ENCODE data around the gene EPHA4. TPM values are rescaled to one million over a fixed set of nuclear protein-coding genes. Genes with fewer than 3 reads are reported as not detected.

EPHA4 gene
- total RNA-seq, 1 experiment from 2014 or later = 59.9 TPM

DNA sequence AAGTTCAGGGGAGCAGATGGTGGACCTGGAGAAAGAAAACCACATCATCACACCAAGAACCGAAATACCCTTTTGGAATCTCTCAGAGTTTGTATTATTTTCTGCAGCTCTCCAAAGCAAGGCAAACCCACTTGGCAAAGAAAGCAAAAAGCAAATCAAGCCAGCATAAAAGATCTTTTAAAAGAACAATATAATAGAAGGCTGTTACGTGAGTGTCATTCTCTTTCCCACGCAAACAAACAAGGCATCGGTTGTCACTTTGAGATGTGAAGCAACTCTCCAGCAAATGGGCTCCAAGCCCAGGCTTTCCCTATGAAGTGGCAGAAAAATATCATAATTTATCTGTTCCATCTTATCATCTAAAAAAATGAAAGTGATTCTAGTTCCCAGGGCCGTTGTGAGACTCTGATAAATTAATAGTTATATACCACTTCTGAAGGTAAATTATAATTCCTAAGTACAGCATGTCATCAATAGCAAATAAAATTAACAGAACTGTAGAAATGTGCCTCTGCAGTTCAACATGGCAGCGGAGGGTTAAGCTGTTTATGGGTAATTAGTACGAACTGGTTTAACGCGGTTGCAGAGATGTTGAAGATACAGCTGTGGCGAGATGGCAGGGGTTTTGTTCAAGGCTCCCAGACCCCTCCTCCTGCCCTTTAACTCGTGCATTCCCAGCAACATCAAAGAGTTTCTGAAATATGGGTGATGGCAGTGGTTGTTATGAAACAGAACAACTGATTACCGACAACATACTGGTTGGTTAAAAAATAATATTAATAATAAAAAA is 89.2 kb downstream of the EPHA4 start:
- no peak for DNase-seq (ENCODE audit: extremely low read depth, low read depth)

DNA sequence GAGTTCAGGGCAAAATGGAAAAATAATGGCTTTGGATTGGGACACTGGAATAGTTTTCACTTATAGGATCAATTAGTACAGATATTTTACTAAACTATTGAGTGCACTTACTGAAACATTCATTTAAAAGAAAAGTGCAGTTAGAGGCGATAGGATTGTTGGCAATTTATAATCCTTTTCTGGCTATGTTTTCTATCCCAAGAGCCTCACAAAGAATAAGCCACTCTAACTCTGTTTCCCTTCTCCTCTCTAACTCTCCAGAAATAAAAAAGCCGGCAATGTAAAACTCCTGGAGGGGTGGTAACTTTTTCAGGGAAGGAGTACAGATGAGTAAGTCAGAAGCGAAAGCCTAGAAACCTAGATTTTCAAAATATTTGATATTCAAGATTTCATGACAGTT is 91.3 kb downstream of the EPHA4 start:
- no peak for DNase-seq (ENCODE audit: extremely low read depth, low read depth)

DNA sequence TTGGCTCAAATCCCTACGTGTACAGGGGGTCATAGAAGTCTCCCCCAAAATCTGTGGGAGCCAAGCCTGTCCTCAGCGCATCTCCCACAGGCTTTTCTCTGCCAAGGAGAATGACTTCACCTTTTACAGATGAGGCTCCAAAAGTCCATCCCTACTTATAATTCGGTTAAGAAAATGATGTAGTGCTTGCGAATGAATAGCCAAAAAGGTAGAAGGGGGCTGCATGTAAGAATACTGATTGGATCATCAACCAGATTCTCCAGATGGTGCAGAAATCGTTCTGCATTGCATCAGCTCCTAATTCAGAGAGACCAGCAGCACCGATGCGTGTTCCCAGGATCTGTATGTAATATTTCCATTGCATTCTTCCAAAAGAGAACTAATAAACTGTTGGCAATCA is 91.9 kb downstream of the EPHA4 start:
- no peak for DNase-seq (ENCODE audit: extremely low read depth, low read depth)

DNA sequence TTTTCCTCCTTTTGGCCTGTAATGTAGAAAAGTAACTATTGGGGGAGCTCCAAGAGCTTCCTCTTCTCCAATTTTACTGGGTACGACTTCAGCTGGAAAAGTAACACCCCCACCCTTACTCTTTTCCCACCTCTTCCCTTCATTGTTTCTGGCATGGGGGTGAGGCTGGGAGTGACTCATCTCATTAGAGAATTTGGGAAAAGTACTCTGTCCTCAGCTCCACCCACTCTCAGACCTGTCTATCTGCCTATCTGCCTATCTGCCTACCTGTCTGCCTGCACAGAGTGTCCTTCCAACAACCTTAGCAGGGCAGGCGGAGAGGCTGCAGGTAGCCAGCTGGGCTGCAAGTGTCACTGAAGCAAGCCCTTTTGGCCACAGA is 93.6 kb downstream of the EPHA4 start:
- no peak for DNase-seq (ENCODE audit: extremely low read depth, low read depth)

DNA sequence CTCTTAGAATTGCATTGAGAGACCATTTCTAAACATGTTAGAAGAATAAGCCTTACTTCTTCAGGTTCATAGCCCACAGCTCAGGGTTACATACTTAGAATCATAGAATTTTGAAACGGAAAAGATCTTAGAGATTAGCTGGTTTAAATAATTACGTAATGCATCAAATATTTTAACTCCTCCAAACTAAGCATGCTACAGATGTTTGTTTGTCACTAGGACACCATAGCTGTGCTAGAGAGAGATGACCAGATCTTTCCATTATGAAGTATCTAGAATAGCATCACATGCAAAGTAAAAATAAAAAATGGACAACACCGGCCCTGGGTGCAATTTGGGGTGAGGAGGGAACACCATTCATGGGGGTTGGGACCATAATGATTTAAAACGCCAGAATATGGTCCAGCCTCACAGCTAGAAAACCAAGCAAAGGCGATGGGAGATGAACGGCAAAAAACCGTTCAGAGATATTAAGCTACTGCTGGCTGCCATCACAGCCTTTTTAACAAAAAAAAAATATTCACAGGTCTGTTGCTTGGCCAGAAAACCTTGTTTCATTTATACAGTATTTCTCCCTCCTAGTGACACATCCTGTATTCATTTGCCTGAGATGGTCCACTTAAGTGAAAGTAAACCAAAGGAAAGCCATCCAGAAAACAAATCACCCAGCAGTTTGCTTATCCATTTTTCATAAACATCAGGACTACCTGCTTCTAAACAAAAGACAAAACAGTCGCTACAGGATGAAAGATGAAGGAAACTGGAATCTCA is 94.2 kb downstream of the EPHA4 start:
- DNase-seq (ENCODE audit: extremely low read depth, low read depth) = no peak

DNA sequence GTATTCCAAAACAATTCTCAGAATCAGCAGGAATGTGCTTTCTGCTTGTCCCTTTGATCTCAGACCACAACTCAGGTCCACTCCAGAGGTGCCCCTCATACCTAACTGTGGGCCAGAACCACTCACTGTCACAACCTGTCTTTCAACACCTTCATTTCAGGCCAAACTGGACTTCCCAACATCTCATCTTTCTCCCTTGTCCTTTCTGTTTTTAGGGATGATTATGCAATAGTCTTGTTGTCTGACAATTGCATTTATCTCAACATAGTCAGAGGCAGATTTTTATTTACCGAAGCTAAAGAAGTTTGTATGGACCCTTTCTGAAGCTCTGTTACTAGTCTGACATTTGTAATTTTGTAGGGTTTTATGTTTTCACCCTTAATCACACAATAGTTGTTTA is 95.9 kb downstream of the EPHA4 start:
- DNase-seq (ENCODE audit: extremely low read depth, low read depth) = no peak

DNA sequence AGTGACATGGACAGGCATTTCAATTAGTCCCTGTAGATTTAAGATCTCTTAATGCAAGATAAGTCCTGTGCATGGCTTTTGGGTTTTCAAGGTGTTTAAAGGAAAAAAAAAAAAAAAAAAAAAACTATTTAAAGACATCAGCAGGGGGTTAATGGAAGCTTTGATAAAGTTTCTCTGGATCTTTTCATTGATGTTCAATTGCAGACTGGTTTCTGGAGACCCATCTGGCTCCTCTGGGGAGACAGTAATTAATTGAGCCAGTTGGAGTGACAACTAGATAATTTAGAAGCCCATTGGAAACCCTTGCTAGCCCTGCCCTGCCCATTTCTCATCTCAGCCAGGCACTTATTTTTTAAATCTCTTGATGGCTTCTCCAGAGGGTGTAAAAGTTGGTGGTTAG is 98.7 kb downstream of the EPHA4 start:
- no peak for DNase-seq (ENCODE audit: extremely low read depth, low read depth)

DNA sequence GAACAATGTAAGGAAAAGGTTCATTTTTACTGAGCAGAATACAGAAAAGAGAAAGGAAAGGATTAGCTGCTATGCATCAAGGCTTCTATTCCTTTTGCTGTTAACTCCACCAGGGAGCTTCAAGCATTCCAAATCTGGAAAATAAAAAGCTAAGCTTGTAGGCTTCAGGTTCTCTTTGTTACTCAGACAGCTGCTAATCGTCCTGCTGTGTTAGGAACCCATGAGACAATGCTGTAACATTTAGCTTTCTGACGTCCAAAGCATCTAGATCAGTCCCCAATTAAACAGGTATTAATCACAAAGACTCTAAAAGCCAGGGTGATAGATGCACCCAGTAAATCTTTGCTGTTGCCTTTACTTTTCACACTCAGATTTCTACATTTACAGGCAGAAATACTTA is 103.8 kb downstream of the EPHA4 start:
- no peak for DNase-seq (ENCODE audit: extremely low read depth, low read depth)

DNA sequence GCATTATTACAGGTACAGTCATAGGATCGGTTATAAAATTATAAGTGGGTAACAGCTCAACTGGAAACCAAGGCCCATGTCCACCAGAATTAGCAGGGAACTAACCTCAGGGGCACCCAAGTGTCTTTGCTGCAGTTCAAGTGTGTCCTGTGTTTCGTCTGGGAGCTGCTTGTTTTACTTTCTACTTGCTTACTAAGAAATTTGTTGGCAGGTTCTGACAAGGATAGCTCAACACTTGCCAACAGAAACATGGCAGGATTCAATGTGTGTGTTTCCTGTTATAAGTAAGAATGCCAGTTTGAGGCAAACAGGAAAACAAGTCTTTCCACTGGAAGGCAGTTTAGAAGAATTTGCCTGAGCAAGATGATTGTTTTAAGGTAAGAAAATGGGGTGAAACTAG is 104.5 kb downstream of the EPHA4 start:
- DNase-seq (ENCODE audit: extremely low read depth, low read depth) = no peak

DNA sequence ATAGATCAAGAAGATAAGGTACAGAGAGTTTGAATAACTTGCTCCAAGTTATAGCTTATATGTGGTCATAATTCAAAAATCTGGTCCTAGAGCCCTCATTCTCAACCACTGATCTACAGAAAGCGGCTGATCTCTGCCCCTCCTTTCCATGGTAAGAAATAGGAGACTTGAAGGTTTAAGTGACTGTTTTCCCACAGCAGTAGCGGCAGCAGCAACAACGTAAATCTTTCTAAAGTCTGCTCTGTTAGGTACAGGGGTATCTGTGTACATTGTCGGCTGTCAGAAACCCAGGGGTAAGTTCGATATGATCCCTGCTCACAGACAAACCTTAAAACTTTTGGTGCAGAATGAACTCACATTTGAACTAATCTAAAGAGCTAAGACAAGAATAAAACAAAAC is 105.4 kb downstream of the EPHA4 start:
- DNase-seq (ENCODE audit: extremely low read depth, low read depth) = no peak

DNA sequence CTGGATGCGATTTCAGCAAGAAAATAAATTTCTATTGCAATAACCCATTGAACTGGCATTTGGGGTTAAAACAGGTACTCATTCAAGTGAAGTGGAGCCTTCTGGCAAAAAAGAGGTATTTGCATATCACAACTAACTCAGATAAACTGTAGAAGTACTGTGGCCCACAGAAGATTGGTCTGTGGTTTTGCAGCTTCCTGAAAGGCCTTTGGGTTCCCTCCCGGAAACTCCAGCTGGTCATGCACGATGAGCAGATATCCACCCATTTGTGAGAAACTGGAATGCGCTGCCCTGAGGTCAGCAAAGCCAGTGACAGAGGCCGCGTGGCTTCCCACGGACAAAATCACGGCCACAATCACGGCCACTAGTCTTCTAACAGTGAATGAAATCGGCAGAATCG is 106.3 kb downstream of the EPHA4 start:
- DNase-seq (ENCODE audit: extremely low read depth, low read depth) = no peak

DNA sequence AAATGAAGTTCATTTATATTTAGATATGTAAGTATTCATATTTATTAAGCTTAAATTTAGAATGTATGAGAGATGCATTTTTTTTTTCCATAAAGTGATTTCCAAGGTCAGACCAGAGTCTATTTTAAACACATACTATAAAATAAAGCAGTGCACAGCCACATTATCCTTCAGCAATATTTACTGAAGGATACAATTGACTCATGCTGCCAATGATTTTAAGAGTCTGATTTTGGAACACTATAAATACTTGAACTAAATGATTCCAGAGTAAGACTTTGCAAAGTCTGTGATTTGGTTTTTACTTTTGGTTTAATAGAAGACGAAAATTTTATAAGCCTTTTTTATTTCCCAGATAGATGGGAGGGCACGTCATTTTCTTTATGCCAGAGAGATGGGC is 107.1 kb downstream of the EPHA4 start:
- no peak for DNase-seq (ENCODE audit: extremely low read depth, low read depth)

DNA sequence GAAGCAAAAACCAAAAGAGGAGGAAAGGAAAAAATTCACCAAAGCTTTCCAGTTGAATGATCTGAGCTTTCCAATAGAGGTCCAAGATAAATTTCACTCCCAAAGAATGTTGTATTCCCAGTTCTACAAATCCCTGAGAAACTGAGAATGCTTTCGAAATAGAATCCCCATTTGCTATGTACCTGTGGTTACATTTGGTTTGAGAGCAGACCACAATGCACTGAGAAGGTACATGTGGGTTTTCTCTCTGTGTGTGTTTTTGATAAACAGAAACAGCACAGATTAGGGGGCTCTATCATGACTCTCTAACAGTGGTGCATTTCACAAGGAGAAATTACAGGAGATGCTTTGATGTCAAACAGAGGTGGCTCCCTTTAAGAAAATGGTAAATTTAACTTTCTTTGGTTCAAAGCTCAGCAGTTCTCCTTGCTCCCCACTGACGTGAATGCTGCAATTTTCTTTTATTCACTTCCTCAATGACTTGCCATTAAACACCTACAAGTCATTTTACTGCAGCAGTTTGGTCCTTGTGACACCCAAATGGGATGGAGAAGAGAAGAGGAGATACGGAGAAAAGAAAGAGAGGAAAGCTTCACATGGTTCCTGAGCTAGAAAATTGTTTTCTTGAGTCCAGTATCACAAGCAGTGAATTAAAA is 108.7 kb downstream of the EPHA4 start:
- DNase-seq (ENCODE audit: extremely low read depth, low read depth) = no peak

DNA sequence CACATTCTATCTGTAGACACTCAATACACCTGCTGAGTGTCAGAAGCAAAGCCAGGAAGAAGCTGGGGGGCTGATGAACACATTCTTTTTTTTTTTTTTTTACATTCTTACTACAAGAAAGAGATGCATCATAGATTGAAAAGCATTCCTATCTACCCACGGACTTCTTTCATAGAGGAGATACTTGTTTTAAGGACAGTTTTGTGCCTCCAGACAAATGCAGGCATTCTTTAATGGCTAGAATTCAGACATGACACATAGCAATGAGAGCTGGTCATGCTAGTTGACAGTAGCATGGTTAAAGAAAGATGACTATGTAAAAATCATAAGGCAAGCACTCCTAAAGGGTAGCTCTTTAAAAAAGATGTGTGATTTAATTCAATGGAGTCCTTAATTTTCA is 110.2 kb downstream of the EPHA4 start:
- no peak for DNase-seq (ENCODE audit: extremely low read depth, low read depth)

DNA sequence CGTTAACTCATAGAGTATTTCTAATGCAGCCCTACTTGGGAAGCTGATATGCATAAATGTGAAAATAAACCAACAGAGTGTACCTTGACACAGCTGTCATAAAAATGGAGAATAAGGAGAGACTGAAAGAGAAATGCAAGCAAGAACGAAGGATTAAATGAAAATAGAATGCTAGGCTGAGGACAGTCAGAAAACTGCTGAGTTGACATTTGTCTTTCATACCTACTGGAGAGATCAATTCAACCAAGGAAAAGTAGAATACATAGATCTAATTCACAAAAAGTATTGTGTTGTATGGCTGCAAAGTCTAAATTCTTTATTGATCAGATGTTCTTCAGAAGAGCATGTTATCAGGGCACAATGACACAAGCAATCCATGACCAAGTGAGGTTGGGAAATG is 112.0 kb downstream of the EPHA4 start:
- DNase-seq (ENCODE audit: extremely low read depth, low read depth) = no peak

DNA sequence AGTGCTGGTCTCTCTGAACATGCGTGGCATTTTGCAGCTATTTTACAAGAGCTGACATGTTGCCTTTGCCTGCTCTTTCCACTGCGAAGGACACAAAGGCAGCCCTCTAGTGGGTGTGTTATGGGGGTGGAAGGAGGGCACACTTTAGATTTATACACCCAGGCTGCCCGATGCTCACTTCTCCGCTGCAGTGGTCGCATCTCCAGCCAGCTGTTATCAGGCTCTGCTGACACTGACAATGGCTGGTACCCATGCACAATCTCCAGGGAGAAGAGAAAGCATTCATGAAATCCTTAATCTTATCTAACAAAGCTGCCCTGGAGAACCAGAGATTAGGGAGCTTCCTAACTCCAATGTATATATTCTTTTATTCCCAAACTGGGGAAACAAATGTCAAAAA is 113.5 kb downstream of the EPHA4 start:
- no peak for DNase-seq (ENCODE audit: extremely low read depth, low read depth)

DNA sequence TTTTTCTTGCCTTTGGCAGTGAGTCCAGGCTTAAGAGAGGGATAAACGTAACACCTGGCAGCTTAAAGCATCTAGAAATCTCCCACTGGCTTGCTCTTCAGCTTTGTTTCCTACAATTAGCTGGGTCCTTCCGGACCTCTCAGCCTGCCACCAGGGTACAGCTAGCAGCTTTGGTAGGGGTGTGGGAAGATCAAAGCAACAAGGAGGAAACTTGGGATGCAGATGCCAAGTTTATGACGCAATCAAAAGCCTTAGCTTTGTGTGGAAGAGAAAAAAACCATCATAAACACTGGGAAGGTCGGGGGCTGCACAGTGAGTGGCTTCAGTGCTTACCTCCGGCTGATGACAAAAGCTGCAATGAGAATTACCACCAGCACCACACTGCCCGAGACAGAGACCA is 116.9 kb downstream of the EPHA4 start:
- no peak for DNase-seq (ENCODE audit: extremely low read depth, low read depth)

DNA sequence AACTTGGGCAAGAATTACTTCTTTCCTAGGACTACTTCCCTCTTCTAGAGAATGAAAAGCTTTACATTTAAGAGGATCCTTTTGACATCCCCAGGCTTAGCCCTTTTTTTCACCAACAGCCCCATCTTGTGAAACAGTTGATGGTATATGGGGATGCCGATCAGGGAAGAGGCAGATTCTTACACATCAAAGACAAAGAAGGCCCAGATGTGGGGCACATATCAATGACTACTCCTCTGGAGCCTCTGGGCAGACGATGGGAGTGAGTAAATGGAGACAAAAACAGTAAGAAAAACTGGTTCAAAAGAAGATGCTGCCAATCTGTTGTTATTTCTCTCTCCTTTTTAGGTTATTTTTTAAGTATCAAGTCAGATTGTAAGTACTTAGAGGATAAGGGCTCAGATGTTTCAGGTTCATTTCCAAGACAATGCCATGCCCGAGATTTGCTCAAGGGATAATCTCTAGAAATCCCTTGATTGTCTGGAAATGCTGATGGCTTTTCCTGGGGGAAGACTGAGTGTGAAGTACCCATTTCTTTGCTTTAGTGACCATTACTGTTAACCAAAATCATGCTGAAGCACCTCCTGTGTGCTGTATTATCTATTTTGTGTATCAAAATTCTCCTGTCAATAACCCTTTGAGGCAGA is 117.5 kb downstream of the EPHA4 start:
- no peak for DNase-seq (ENCODE audit: extremely low read depth, low read depth)

DNA sequence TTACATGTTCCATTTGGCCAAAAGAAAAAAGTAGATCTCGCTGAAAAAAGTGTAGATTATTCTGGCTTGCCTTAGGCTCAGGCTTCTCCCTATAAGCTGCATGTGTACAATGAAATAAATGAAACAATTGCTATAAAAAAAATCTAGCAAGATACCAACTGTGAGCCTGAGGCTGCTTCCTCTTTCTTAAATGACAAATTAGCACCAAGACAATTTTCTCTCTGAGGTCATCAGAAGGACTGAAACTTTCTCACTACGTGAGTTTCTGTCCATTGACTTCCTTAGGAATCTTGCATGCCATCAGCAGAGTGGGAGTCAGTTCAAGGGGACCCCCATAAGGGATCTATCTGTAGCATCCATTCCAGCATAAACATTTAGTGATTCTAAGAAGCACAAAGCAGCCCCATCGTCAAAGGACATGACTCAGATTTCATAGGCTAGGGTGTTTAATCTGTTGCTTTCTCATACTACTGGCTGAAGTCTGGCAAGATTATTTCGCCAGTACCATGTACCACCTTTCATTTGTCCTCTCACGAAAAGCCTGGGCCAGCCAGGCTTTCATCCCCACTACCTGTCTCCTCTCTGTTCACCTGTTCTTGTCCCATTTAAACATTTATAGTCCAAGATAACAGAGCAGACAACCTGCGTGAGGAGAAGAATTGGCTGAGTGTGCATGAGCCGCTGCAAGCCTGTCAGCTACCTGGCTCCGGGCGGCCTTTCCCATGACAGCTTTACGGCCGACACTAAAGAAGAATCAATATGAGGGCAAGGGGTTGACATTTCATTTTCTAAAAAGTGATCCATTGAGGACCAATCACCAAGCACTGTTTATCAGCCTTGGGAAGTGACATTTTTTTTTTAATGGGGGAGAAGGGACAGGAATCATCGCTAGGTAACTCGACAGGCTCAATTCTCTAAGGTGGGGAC is 120.0 kb downstream of the EPHA4 start:
- DNase-seq (ENCODE audit: extremely low read depth, low read depth) = no peak

DNA sequence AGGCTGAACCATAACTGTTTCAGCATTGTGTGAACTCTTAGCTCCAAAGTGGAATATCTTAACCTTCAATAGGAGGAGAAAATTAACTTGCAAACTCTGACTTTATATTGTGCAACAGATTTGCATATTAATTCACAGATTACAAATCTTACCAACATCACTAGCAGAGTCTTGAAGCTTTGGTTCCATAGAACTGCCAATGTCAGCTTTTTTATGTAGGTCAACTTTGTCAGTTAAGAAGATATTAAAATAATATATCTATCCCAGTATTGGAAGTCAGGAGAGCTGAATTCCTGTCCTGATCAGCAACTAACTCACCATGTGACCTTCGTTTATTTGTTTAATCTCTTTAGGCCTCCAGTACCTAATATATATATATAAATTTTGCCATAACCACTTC is 121.8 kb downstream of the EPHA4 start:
- no peak for DNase-seq (ENCODE audit: extremely low read depth, low read depth)

Data from NCI-H460 (cell line).